Lower leg skin (tissue), 3 donors: ENCODE data around the gene BMP6.

Experiments used
- CTCF ChIP-seq, 3 donors: fragments of 450-650 bp; IDR thresholded peaks; one replicate each; pipeline ENCODE4 v1.5.1; 2016; ENCODE audit warnings: antibody characterized with exemption in 3 of 3, mild to moderate bottlenecking in 3 of 3, moderate library complexity in 2 of 3
- POLR2A ChIP-seq, 2 donors: fragments of 450-650 bp; IDR thresholded peaks; one replicate each; pipeline ENCODE4 v1.6.1; 2016 to 2017; ENCODE audit warnings: antibody characterized with exemption in 2 of 2, mild to moderate bottlenecking in 1 of 2, moderate library complexity in 1 of 2

- TF ChIP-seq CTCF (IDR thresholded peaks at IDR 0.05) (no peak), POLR2A (IDR thresholded peaks at IDR 0.05) (no peak)
Observed at GRCh38 chr6:7706269-7706668, 19.6 kb upstream of the BMP6 start.
